CD14-positive monocyte (primary cell): ENCODE results near the gene MCCC1. TPM values are rescaled to one million over a fixed set of nuclear protein-coding genes. Genes with fewer than 3 reads are reported as not detected.

Source experiments
- DNase-seq, 3 donors: peaks; one replicate each; pipeline ENCODE4 v3.0.0-alpha.2; 2011 to 2022
- H2AFZ ChIP-seq: 2 replicates; pipeline ENCODE4 v1.6.0; 2012; ENCODE audit warnings: mild to moderate bottlenecking, low read depth, low read length, inconsistent platforms; ENCODE audit not compliant: insufficient read depth, poor library complexity, severe bottlenecking
- H3K27ac ChIP-seq, 2 donors: 1 replicate in 1 of 2; 2 replicates in 1 of 2; pipeline ENCODE4 v1.5.1; 2012 to 2013; ENCODE audit warnings: low read length in 2 of 2, control low read depth in 1 of 2, inconsistent platforms in 1 of 2, low read depth in 1 of 2, mild to moderate bottlenecking in 1 of 2
- H3K27me3 ChIP-seq, 2 donors: one replicate each; pipeline versions ENCODE4 v1.6.0 to v1.6.1; 2011 to 2013; ENCODE audit warnings: low read length in 2 of 2; ENCODE audit not compliant: control insufficient read depth in 2 of 2, insufficient read depth in 2 of 2
- H3K36me3 ChIP-seq, 2 donors: replicated peaks in 1 of 2; 1 replicate in 1 of 2; 2 replicates in 1 of 2; pipeline versions ENCODE4 v1.5.1 to v1.6.1; 2012 to 2013; ENCODE audit warnings: low read length in 2 of 2, control low read depth in 1 of 2, inconsistent platforms in 1 of 2, mild to moderate bottlenecking in 1 of 2; ENCODE audit not compliant: insufficient read depth in 2 of 2, control insufficient read depth in 1 of 2
- H3K4me1 ChIP-seq, 2 donors: 1 replicate in 1 of 2; 2 replicates in 1 of 2; pipeline versions ENCODE4 v1.5.1 to v1.6.1; 2012 to 2013; ENCODE audit warnings: low read length in 2 of 2, control low read depth in 1 of 2, inconsistent platforms in 1 of 2, mild to moderate bottlenecking in 1 of 2, moderate library complexity in 1 of 2; ENCODE audit not compliant: insufficient read depth in 2 of 2, control insufficient read depth in 1 of 2
- H3K4me2 ChIP-seq: replicated peaks from 2 replicates; pipeline ENCODE3; 2012; ENCODE audit warnings: low read length, moderate library complexity, mild to moderate bottlenecking; ENCODE audit not compliant: poor library complexity, severe bottlenecking; ENCODE audit errors: extremely low read depth
- H3K4me3 ChIP-seq, 3 experiments: fragments of 200-600 bp in 1 of 3; sonication (generic) in 1 of 3; replicated peaks in 1 of 3; 1 replicate in 2 of 3; 2 replicates in 1 of 3; pipeline ENCODE4 v1.5.1; 2011 to 2013; ENCODE audit warnings: low read length in 3 of 3, mild to moderate bottlenecking in 3 of 3, control low read depth in 2 of 3, low read depth in 2 of 3, inconsistent platforms in 1 of 3, moderate library complexity in 1 of 3
- H3K79me2 ChIP-seq: 2 replicates; pipeline ENCODE4 v1.6.0; 2012; ENCODE audit warnings: mild to moderate bottlenecking, control low read depth, inconsistent platforms, low read length, moderate library complexity; ENCODE audit not compliant: insufficient read depth
- H3K9ac ChIP-seq: 2 replicates; pipeline ENCODE4 v1.6.0; 2017; ENCODE audit warnings: low read length, mild to moderate bottlenecking; ENCODE audit not compliant: insufficient read depth, poor library complexity, severe bottlenecking
- H3K9me3 ChIP-seq, 2 donors: replicated peaks in 1 of 2; 1 replicate in 1 of 2; 2 replicates in 1 of 2; pipeline versions ENCODE4 v1.5.1 to v1.6.1; 2012 to 2013; ENCODE audit warnings: low read length in 2 of 2, control low read depth in 1 of 2; ENCODE audit not compliant: control insufficient read depth in 1 of 2, insufficient read depth in 1 of 2
- H4K20me1 ChIP-seq: 2 replicates; pipeline ENCODE4 v1.6.0; 2012; ENCODE audit warnings: mild to moderate bottlenecking, low read length, control low read depth, moderate library complexity; ENCODE audit not compliant: insufficient read depth
- H3K27ac Mint-ChIP-seq, 7 donors: one replicate each; pipeline ENCODE4 v1.8.0; 2020; ENCODE audit warnings: mild to moderate bottlenecking in 7 of 7, mixed read lengths in 7 of 7, moderate library complexity in 6 of 7, inconsistent platforms in 2 of 7
- H3K27me3 Mint-ChIP-seq, 3 donors: one replicate each; pipeline ENCODE4 v1.8.0; 2021 to 2022; ENCODE audit warnings: low read depth in 3 of 3, mild to moderate bottlenecking in 3 of 3, mixed read lengths in 3 of 3, moderate library complexity in 3 of 3, inconsistent platforms in 1 of 3
- H3K36me3 Mint-ChIP-seq, 2 donors: one replicate each; pipeline ENCODE4 v1.8.0; 2020; ENCODE audit warnings: mixed read lengths in 2 of 2, inconsistent platforms in 1 of 2, mild to moderate bottlenecking in 1 of 2
- H3K4me1 Mint-ChIP-seq: one replicate; pipeline ENCODE4 v1.8.0; 2020; ENCODE audit warnings: mild to moderate bottlenecking, mixed read lengths
- H3K4me3 Mint-ChIP-seq, 2 donors: one replicate each; pipeline ENCODE4 v1.8.0; 2020; ENCODE audit warnings: mild to moderate bottlenecking in 2 of 2, mixed read lengths in 2 of 2, moderate library complexity in 1 of 2
- H3K9me3 Mint-ChIP-seq, 7 donors: one replicate each; pipeline ENCODE4 v1.8.0; 2020 to 2022; ENCODE audit warnings: mixed read lengths in 7 of 7, mild to moderate bottlenecking in 6 of 7, moderate library complexity in 6 of 7, inconsistent platforms in 2 of 7
- WGBS: methylation state at CpG from one replicate; pipeline ENCODE4 v1.1.5; 2013; ENCODE audit warnings: missing lambda C conversion rate; ENCODE audit not compliant: insufficient coverage; 5-methylcytosine and 5-hydroxymethylcytosine counted together
- intact Hi-C, 2 donors: fragments of 100-400 bp; cut with micrococcal nuclease; formaldehyde crosslinking; loops; one replicate each; pipeline versions ENCODE4 v1.15.0 to v1.15.1; 2023
- polyA plus RNA-seq, 3 donors: library from polyadenylated mRNA; depleted of rRNA in 1 of 3; unstranded in 2 of 3; stranded (reverse) in 1 of 3; fragments of 300-500 nt in 2 of 3; fragments of >200 nt in 1 of 3; fragmentation: Illumina TruSeq in 2 of 3; gene quantifications; 1 replicate in 2 of 3; 2 replicates in 1 of 3; pipeline ENCODE4 v1.2.3, GENCODE V29; 2012 to 2021
- TF ChIP-seq, protein P1 (sequence below): fragments of 200-600 bp; IDR thresholded peaks from one replicate; pipeline ENCODE4 v1.8.0; 2022; ENCODE audit warnings: antibody characterized with exemption, mild to moderate bottlenecking

The MCCC1 gene
- polyA plus RNA-seq, 3 donors: 13.9 to 18.4 (median 16.0) TPM

DNA sequence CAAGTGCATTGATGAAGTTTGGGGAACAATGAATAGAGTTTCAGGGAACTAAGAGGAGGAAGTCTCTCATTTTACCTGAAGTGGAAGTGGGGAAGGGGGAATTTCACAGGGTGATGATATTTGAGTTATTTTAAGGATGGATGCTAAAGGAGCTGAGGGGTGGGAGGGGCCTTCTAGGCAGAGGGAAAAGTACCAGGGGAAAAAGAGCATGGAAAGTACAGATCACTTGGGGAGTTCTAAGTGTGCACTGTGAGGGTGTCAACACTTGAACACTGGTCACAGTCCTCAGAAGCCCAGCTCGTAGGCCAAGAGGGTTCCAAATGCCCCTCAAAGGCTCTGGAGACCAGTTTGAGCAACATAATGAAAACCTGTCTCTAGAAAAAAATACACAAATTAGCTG is 45.1 kb upstream of the MCCC1 start:
- no CpG with 5 or more reads among the region's 1 CpG for WGBS

DNA sequence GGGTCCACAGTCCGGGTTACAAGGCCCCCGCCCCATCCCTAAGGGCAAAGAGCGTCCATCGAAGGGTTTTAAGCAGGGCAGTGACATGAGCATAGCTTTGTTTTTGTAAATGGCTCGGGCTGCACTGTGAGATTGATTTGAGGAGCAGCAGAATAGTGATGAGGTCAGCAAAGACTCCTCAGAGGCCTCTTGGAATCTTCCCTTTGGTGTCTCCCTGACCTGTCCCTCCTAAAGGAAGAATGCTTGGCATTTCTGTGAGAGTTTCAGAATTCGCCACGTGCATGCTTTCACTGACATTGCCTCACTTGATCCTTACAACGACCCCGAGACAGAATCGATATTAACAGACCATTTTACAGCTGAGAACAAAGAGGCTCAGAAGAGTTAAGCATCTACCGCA is 42.9 kb upstream of the MCCC1 start:
- no peak overlapping the region for H3K4me2 ChIP-seq
- intact Hi-C loops: no loop called here
- H3K27me3 ChIP-seq: no peaks in the 10 kb centered on the region
- H3K79me2 ChIP-seq: no peaks in the 10 kb centered on the region
- no peak overlapping the region for H3K4me3 ChIP-seq
- Mint-ChIP-seq H3K4me1 (no peaks in the 10 kb centered on the region), H3K36me3 (no peaks in the 10 kb centered on the region), H3K27me3 (peaks cover 0 to 9% (median 6%) of the 10 kb centered on the region in 3 donors), H3K27ac (no peak overlapping the region), H3K4me3 (no peak overlapping the region), H3K9me3 (peaks cover 0 to 5% (median 0%) of the 10 kb centered on the region in 7 donors)
- H2AFZ ChIP-seq: no peak overlapping the region
- no peaks in the 10 kb centered on the region for H4K20me1 ChIP-seq
- H3K4me1 ChIP-seq: no peaks in the 10 kb centered on the region
- 96% methylated on average over 4 of the region's 11 CpGs for WGBS
- no peak overlapping the region for H3K27ac ChIP-seq
- H3K9me3 ChIP-seq: no peaks in the 10 kb centered on the region
- no peak for DNase-seq
- no peak overlapping the region for H3K9ac ChIP-seq
- TF ChIP-seq, protein P1, sequence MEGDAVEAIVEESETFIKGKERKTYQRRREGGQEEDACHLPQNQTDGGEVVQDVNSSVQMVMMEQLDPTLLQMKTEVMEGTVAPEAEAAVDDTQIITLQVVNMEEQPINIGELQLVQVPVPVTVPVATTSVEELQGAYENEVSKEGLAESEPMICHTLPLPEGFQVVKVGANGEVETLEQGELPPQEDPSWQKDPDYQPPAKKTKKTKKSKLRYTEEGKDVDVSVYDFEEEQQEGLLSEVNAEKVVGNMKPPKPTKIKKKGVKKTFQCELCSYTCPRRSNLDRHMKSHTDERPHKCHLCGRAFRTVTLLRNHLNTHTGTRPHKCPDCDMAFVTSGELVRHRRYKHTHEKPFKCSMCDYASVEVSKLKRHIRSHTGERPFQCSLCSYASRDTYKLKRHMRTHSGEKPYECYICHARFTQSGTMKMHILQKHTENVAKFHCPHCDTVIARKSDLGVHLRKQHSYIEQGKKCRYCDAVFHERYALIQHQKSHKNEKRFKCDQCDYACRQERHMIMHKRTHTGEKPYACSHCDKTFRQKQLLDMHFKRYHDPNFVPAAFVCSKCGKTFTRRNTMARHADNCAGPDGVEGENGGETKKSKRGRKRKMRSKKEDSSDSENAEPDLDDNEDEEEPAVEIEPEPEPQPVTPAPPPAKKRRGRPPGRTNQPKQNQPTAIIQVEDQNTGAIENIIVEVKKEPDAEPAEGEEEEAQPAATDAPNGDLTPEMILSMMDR: no peak
- no peaks in the 10 kb centered on the region for H3K36me3 ChIP-seq

More for the DNA sequence above, 45.1 kb upstream of the MCCC1 start:
- no peaks in the 10 kb centered on the region for H3K4me1 ChIP-seq
- H3K27ac ChIP-seq: no peak overlapping the region
- H3K4me2 ChIP-seq: no peak overlapping the region
- H3K9ac ChIP-seq: no peak overlapping the region
- H3K4me3 Mint-ChIP-seq: no peak overlapping the region
- no peak overlapping the region for H3K27ac Mint-ChIP-seq
- no peaks in the 10 kb centered on the region for H3K9me3 ChIP-seq
- no peaks in the 10 kb centered on the region for H3K36me3 ChIP-seq
- no peaks in the 10 kb centered on the region for H3K27me3 ChIP-seq
- H3K79me2 ChIP-seq: no peaks in the 10 kb centered on the region
- no peak overlapping the region for H2AFZ ChIP-seq
- intact Hi-C loops: no loop called here
- no peaks in the 10 kb centered on the region for H4K20me1 ChIP-seq
- TF ChIP-seq, protein P1: no peak
- H3K4me3 ChIP-seq: no peak overlapping the region
- no peaks in the 10 kb centered on the region for H3K36me3 Mint-ChIP-seq
- peaks cover 0 to 8% (median 7%) of the 10 kb centered on the region in 3 donors for H3K27me3 Mint-ChIP-seq
- no peak for DNase-seq
- H3K4me1 Mint-ChIP-seq: no peaks in the 10 kb centered on the region
- H3K9me3 Mint-ChIP-seq: peaks cover 0 to 3% (median 0%) of the 10 kb centered on the region in 7 donors
